NCI-H1930 (cell line): ENCODE results near the gene SLC8A1.

ENCODE experiments used
- DNase-seq, 2 experiments: peaks; one replicate each; lab custom pipeline; 2025; lab: John Stamatoyannopoulos, UW

SLC8A1 gene

DNA sequence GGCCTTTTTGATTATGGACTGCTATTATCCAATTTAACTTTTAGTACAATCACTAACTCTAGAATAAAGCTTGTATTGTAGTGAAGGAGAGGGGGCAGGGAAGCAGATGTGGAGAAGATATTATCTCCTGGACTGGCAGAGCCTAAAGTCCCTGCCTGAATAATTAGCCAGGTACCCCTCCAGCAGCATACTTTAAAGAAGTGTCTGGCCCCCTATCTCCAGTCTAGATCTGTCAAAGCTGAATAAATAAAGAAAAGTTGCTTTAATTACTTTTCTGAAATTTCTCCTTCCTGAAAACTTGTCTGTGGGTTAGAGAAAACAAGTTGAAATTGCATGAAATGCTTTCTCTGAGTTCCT, 258.2 kb downstream of the SLC8A1 start:
- no peak for DNase-seq

DNA sequence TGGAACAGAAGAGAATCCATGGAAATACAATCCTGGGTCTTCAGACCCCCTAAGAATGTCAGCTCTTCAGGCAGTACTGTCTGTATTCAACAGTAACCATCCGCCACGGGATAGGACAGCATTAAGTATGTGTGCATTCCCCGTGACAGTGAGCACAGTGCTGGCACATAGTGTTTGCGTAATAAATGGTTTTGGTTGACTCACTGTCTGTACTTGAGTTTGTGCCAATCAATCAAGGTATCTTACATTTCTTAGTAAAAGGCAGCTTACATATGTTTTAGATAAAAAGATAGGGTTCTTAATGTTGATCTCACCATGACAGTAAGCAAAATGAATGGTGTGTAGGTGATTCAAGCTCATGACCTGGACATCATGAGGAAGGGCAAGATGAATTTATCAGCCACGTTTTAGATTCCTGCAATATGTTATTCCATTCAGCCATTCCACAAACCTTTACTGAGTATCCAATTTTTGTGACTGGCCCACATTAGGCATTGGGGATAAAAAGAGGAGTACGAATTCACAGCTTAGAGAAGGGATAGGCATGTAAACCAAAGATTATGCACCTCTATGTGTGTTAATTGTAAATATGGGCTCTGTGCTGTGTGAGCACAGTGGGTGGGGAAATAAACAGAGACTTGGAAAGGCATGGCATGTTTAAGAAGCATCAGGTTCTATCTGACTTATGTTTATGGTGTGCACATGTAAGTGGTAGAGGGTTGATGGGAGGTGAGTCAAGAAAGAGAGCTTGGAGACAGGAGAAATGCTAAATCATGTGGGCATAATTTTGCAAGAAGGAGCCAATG, 258.8 kb downstream of the SLC8A1 start:
- no peak for DNase-seq

DNA sequence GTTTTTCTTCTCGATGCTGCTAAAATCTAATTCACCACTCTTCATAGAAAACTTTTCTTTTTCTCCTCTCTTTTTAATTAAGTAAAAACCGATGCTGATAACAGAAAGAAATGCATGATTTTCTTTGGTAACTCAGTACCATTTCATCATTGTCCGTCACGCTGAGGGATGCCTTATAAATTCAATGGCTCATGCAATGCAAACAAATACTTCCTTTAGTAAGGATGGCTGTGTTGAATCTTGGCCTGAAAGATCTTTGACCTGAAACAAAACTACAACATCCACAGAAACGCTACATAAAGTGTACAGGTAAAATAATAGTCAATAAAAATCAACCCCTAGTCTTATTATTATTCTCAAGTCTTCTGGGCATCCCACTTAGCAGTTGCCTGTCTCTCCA, 261.4 kb downstream of the SLC8A1 start:
- no peak for DNase-seq

DNA sequence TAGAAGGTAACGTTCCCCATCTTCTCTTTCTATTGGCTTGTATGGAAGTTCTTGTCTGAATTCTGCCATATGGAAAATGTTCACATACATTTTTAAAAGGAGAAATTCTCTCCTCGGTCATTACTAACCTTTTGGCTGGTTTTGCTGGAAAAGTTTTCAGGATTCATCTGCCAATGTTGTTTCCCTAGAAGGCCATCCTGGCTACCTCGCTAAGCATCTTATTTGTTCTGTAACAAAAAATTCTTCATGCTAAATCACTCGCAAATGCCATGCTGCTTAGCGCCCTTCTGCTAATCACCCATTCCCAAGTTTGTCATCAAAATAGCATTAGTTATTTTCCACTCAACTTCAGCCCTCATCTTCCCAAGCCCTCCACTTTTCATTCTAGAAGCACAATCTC, 262.0 kb downstream of the SLC8A1 start:
- no peak for DNase-seq

DNA sequence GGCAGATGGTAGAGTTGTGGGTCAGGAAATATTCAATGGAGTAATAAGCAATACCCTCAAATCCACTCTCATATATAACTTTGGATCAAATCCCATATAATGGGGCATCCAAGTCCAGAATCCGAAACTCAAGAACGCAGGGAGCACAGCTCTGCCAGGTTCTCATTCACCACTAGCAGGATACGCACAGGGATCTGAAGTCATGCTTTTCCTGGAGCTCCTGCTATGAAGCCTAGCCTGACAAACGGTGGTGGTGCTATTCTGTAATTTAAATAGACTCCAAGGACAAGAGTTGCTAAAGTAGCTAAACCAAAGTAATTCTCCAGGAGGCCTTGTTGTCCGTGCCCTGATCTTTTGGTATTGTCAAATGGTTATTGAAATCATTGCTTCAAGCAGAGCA, 264.8 kb downstream of the SLC8A1 start:
- no peak for DNase-seq

DNA sequence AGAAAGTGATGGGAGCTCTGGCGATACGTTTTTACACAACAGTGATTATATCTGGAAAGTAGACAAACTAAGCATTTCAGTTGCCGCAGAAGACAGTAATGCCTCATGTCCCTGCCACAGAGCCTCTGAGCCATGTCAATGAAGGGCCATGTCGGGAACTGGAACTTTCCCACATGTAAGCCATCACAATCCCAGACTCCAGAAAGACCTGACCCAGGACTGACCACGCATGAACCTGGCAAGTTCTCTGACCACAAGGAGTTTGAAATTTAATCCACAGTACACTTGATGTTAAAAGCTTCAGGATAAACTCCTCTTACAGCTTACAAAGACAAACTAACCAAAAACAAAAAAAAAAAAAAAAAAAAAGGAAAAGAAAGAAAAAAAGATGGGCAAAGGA, 267.3 kb downstream of the SLC8A1 start:
- DNase-seq: no peak

DNA sequence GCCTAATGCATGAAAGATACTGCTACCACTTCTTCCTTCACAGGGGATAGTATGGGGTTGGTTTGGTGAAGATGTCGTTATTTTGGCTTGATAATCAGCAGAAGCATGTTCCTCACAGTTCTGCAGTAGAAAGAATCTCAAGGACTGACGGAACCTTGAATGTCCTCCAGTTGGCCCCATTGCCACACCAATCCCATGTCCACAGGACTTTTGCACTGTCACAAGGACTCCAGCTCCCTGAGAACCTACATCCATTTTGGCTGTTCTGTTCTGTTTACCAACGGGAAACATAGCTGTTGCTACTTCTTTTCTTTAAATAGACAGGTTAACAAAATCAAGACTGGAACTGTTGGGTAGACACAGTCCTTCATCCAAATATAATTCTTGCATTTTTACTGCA, 270.0 kb downstream of the SLC8A1 start:
- no peak for DNase-seq

DNA sequence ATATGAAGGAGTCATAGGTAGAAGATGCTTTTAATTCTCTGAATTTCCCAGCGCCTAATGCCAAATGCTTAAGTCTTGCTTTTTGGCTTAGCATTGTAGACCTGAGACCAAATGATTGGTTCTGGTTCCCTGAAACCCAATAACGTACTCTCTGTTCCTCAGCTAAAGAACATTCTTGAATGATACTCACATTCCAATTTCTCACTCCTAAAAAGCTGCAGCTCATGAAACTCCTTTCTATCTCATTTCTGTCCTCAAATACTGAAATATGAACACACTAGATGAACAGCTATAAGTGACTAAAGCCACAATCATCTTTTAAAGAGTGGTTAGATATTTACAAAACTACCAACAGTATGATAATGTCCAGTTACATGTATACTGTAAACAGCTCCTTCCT, 272.1 kb downstream of the SLC8A1 start:
- DNase-seq: no peak

DNA sequence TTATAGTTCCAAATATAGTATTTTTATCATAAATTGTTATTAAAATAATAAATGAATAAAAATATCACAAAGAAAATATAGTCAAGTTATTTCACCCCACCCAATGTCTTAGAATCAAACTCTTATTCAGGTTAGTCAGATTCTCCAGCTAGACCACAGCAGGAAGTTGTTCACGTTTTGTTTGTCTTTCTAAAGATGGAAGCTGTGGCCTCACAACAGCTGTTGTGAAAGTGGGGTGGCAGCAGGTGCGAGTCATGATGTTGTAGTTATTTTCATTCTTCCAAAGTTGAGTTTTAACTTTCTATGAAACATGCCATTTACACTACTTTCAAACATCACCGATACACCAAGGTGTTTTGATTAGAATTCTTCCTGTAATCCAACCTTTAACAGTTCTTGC, 272.9 kb downstream of the SLC8A1 start:
- no peak for DNase-seq

DNA sequence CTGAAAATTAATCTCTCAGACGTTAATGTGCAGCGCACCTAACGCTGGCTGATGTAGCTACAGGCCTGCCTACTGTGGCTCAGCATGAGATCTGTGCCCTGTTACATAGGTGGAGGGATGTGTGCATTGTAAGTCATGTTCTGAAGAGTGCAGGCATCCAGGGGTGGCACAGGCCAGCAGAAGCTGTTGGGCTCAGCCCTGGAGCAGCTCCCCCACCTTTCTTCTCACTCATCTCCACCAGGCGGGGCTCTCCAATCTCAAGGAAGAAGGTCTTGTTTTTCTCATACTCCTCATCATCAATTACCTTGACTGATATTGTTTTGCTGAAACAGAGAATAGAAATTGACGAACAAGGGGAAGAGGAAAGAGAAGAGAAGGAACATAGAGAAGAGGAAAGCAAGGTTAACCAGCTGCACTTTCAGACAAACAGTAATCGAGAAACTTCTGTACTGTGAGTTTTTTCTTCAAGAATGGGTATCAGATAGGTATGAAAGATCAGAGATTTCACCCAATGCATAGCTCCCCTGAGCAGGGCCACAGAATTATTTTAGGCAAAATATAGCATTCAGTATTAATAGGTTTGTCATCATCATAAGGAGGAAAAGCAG, 273.6 kb downstream of the SLC8A1 start:
- no peak for DNase-seq

DNA sequence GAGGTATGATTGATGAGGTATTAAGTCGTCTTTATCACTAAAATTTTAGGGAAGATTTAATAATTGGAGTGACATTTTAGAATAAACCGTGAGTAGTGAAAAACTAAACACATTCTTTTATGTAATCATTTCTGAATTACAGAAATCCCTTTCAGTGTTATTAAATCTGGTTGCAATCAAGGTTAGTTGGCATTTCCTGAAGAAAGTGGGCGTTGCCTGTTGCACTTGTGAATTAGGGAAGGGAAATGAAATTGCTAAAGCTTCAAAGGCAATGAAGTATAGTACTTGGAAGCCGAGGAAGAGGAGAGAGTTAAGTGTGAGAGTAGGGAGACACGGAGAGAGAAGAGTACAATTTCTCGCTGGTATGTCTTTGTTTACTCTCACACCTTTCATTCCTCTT, 274.5 kb downstream of the SLC8A1 start:
- DNase-seq: no peak

DNA sequence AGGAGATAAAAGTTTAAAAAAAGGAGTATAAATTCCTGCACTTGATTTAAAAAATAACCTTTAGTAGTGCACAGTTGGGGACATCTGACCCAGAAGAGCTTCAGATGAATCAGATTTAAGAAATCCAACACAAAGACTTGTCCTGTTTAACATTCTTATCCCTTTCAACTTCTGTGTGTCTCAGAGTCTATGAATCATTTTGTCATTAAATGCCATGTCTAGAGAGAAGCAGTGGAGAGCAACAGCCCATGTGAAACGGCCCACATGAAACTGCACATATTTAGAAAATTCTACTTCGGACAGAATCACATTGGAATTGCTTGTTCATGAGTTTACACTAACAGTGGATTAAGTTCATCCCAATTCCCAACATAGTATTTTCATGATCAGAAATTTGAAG, 278.6 kb downstream of the SLC8A1 start:
- no peak for DNase-seq

DNA sequence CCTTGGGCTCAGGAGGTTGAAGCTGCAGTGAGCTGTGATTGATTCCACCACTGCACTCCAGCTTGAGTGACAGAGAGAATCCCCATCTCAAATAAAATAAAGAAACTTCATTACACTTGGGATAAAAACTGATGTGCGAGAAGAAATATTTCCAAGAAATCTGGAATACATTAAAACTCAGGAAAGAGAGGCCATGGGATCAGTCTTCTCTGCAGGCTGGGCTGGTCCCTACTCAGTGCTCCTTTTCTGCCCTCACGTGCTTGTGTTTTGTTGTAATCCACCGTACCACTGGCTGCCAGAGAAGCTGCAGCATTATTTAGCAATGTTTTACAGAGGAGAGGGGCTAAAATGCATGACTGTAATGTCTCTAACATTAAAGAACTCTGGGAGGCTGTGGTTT, 282.0 kb downstream of the SLC8A1 start:
- no peak for DNase-seq

DNA sequence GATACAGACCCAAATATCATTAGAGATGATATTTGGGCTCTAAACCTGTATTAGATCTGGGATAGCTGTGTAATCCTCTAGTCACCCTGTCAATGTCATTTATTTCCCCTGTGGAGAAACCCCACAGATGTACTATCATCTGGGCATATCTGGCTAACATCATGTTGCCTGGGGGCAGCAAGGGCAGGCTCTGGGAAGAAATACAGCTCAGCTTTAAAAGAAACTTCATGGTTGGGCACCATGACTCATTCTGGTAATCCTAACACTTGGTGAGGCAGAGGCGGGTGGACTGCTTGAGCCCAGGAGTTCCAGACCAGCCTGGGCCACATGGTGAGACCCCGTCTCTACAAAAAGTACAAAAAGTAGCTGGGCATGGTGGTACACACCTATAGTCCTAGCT, 282.5 kb downstream of the SLC8A1 start:
- DNase-seq: no peak

DNA sequence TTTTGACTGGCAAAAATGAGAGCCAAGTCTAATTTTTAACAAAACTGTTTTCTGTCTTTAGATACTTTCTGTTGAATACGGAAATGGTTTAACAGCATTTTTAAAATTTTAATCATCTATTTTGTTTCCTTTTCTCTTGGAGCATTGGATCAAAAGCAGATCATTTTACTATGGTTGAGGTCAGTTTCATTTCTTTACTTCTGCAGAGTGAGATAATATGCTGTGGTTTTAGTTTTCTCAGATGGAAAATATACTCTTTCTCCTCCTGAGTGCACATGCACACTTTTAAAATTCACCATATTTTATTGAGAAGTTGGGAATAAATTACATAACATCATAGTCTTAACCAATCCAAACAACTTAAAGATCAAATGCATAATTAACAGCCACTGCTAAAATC, 283.3 kb downstream of the SLC8A1 start:
- no peak for DNase-seq

DNA sequence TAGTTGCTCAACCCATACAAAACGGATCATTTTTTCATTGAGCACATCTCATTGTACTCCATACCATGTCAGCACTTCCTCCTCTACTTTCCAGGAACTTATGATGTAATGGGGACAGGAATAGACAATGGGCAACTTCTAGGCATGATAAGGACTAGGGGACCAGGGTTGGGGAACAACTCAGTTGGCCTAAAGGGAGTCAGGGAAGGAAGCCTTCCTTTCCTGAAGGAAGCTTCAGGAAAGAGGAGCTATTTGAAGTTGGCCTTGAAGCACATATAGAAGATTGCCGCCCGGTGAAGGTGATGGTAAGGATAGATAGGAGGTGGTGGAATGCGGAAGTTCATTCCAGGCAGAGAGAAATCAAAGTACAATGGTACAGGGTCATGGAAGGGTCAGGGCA, 283.9 kb downstream of the SLC8A1 start:
- DNase-seq: no peak

DNA sequence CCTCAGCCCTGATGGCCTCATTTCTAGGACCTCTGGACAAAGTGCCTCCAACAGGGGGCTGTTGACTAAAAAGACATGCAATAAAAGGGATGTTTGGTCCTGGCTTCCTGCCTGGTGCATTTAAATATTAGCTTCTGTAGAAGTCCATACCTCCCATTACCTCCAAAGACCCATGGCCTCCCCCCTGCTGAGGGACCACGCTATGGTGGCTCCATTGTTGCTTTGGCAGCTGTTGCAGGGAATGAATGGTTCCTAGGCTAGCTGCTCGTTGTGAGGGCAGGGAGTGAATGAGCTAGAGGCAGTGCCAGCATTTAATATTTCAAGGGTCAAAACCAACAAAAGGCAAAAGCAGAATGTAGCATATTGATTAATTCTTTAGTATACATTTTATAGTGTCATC, 285.9 kb downstream of the SLC8A1 start:
- DNase-seq: peak; percentile 4 to 23

DNA sequence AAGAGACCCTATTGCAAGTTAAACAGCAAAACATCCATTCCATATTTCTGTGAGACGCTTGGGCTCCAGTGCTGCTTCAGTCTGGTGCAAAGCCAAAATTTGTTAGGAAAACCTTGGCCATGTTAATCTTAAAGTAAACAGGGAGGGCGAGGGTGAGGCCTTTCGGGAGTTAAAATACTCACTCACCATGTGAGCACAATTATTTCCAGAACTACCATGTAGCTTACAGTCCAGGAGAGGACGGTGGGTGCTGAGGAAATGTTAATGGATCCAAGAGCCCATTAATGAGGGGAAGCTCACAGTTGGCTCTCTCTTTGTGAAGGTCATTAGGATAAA, 286.4 kb downstream of the SLC8A1 start:
- DNase-seq: no peak

DNA sequence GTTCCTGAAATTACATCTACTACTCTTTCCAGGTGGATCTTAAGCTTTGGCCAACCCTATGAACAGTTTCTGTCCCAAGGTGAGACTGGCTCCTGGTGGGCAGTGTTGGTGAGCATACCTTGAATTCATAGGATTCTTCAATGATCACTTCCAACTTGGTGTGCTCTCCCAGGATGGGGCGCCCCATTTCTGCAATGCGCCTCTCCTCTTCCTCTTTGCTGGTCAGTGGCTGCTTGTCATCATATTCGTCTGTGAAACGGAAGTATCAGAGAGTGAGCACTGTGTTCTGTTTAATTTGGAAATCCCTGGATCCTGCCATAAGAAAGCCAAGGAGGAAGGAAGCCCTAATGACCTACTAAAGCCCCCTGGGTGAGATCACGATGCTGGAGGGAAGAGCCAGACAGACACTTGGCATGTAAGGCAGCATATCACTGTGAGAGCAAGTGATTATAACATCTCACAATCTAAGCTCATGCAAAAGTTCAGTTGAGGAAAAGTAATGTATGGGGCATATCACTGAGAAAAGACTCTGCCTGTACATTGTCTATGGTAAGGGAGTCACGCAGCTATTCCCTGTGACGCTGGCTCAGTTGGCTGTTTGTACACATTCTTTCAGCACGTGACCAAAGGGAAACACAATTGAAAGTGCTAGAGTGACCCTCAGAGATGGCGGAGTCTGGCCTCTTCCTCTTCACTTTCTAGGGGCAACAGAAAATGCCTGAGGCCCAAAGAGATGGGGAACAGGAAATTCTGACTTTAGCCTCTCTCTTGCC, 287.0 kb downstream of the SLC8A1 start:
- no peak for DNase-seq

DNA sequence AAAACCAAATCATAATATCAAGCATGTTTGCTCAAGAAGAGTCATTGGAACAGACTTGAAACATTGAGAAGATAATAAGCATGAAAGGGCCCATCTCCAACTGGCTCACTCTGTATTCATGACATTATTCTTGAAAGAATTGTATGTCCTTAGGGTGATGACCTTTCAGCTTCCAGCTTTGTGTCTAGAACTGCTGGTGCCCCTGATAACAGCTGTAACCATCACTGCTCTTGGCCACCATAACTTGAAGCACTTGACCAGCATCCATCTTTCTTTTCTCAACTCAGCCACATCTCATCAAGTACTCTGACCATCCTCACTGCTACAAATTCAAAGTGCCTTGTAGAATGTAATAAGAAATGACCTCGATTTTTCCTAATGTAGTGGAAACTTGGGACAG, 289.9 kb downstream of the SLC8A1 start:
- DNase-seq: no peak

DNA sequence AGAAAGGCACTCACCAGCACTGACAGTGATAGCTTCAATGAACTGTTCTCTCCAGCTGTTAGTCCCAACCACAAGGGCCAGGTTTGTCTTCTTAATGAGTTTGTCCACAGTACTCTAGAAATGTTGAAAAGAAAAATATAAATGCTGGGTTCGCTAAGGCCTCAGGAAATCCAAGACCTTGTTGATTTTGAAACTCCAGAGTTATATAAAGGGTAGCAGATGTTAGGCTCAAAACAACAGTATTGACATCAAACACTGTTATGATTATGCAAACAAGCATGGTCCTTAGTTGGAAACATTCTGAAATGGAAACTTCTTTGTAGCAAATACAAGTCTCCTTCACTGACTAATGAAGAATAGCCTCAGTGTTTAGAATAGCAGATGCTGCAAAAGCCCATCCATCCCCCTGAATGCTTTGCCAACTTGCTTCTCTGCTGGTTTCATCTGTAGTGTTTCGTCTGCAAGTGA, 291.1 kb downstream of the SLC8A1 start:
- DNase-seq: no peak

DNA sequence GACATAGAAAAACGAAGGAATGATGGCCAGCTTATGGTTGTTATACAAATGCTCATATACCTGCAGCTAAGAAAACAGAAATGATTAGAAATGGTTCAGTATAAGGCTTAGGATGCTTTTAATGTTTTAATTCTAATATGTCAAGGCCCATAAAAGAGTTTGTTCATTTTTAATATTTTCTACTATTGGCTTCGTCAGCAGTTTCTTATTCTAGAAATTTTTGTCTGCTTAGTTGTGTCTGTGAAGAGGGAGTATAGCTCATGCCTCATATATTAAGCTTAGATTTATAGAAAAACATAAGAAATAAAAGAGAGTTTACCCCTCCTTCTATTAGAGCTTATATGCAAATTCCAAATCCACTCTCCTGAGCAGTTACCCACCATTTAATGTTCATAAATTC, 292.6 kb downstream of the SLC8A1 start:
- no peak for DNase-seq

DNA sequence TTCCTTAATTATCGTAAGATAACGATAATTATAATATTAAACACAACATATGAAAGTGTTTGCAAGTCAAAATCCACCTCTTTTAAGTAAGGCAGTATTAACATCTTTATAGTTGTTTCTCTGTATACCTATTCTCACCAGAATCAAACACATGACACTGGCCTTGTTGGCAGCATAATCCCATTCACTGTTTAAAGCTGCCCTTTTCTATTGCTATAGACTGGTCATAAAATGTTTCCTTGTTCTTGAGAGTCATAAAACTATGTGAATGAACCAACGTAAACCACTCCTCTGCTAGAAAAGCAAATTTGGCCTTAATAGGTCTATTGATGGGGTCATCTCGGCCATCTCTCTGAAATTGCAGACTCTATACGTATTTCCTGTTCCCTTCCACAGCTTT, 293.1 kb downstream of the SLC8A1 start:
- no peak for DNase-seq
